Stimulated activated CD8-positive, alpha-beta memory T cell treated with anti-CD3 and anti-CD28 coated beads, Interleukin-12 subunit alpha, Interleukin-12 subunit beta, amount 100 ng/mL, for 4 hours (primary cell): ENCODE measurements around the gene PARD3.
"Not testable (repeated sequence)": the region's sequence is repeated elsewhere in the genome, so short reads cannot be mapped to it uniquely, and the experiment has no call there.

Experiments
- DNase-seq: peaks from one replicate; pipeline ENCODE4 v3.0.0-alpha.2; 2020; ENCODE audit warnings: low read depth

Gene PARD3

DNA sequence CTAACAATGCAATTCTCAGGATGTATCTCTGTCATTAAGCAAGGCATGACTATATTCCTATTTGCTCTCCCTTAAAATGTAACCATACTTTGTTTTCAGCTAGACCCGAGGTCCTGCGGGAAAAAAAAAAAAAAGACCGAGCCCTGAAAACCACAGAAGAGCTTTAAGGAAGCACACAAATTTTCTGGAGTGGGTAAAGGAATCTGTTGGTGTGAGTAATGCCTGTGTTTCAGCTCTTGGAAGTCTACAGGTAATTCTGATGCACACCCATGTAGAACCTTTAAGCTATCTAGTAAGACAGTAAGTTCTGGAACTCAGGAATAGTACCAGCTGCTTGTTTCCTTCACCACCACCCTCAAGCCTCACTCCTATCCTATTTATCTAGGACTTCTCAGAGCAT lies 351.1 kb downstream of the PARD3 start:
- DNase-seq = no peak

DNA sequence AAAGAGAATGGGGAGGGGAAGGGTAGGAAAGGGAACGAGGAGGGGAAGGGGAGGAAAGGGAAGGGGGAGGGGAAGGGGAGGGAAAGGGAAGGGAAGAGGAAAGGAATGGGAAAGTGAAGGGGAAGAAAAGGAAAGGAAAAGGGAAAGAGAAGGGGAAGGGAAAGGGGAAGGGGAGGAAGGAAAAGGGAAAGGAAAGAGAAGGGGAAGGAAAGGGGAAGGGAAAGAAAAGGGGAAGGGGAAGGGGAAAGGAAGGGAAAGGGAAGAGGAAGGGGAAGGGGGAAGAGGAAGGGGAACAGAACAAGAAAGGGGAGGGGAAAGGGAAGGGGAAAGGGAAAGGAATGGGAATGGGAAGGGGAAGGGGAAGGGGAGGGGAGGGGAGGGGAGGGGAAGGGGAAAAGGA lies 352.1 kb downstream of the PARD3 start:
- DNase-seq = no peak

DNA sequence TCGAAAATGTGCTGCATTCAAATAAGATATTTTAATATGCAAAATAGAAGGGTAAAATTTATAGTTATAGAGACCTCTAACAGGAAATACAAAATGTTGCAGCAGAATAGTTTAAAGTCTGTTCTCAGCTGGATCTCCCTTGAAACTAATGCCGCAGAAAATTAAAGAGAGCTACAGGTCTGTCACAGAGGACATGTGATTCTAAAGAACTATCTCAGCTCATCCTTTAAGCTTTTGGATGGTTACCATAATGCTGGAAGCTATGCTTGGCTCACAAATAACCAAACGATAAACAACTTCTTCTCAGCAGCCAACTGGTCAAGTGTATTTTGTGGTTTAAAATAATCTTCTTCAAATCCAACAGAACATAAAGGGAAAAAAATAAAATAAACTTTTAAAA lies 353.0 kb downstream of the PARD3 start:
- DNase-seq = no peak

DNA sequence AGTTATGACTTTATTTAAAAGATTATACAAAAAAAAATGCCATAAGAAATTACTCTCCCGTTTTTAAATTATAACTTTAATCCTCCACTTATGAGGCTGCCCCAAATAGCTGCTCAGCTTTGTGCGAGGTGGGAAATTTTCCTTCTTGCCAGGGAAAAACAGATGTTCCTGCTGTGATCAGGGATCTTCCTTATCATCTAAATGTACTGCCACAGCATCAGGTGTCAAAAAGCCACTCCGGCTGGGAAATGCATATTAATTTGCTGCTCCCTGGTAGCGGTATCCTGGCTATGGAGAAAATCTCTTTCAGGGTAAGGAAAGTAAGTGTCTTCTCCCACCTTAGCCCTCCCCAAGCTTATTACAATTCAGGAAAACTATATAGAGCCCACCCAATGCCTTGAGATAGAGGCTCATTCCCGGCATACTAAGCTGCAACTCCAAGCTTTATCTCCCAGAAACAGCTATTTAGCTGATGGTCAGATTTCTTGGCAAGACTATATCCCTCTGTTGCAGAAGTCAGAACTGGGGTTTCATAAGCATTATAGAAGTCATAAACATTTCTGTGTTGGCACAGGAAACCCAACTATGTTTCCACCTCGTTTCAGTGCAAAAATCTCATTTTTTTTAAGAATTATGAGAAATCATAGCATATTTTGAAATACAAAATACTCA lies 360.4 kb downstream of the PARD3 start:
- DNase-seq = no peak

DNA sequence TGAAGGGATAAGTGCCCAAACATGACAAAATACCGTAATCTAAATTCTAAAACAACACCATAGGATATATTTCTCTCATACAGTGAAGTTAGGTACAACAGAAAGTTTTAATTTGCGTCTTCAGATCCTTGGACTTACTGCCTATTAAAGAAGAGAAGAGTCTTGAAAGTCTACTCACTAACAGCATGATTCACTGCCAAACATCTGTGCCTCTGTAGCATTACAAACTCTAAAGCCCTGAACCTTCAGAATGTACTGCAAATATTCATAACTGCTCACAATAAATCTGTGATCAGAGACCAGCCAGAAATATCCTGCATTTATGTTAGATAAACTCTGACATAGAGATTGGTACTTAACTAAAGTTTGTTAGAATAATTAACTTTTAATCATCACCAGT lies 365.3 kb downstream of the PARD3 start:
- no peak for DNase-seq

DNA sequence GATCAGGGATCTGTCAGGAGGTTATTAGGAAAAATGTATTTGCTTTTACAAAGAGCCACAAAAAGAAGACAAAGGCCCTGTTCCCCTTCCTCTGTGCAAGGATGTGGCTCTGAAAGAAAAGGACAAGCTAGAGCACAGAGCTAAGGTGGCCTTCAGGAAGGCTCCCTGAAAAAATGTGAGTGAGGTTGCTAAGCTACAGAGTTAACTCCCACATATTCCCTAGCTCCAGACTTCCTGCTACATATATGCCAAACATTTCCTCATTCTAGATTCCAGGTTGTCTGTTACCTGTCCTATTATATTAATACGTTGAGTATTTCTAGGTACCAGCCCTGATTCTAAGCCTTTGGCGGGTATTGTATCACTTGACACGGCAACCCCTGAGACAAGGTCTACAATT lies 369.0 kb downstream of the PARD3 start:
- DNase-seq = no peak

DNA sequence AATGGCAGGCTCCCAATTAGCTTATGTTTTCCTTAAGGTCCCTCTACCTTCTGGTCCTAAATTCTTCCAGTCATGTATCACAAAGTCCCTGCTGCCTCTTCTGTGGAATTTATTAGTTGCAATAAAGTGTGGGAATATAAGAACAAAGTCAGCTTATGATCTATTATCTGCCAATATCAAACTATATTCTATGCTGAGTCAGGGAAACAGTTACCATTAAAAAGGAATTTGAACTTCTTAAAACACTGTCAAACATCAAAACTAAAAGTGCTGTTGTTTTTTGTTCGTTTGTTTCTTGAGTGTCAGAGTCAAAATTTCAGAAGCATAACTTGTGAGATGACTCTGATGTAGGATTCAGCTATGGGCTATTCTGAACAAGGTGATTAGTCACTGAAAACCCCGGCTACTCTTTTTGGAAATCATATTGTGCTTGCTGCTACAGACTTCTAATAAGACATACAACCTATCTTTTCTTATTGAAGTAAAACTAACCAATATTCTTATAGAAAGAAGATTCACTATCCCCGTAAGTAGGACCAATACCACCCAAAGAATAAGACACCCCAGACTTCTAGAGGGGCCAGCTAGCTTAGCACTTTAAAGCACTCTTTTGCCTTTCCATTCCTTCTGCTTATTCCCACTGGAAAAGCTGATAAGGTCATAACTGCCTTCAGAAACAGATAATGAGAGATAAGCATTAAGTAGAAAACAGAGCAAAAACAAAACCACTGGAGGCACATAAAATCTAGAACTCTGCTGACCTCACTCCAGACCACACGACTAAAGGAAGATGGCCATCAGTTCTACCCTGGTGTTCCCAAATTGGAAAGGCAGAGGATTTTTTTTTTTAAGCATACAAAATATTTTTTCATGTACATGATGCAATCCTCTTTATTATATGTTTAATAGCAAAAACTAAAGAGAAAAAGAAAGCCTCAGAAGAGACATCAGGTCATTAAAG lies 370.6 kb downstream of the PARD3 start:
- no peak for DNase-seq

DNA sequence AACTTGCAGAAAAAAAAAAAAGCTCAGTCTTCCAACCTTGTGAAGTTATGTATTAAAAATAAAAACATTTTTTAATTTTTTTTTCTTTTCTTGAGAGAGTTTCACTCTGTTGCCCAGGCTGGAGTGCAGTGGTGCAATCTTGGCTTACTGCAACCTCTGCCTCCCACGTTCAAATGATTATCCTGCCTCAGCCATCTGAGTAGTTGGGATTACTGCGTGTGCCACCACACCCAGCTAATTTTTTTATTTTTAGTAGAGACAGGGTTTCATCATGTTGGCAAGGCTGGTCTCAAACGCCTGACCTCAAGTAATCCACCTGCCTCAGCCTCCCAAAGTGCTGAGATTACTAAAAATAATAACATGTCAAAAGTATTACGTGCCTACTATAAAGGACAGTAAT lies 375.7 kb downstream of the PARD3 start:
- DNase-seq = not testable (repeated sequence)

DNA sequence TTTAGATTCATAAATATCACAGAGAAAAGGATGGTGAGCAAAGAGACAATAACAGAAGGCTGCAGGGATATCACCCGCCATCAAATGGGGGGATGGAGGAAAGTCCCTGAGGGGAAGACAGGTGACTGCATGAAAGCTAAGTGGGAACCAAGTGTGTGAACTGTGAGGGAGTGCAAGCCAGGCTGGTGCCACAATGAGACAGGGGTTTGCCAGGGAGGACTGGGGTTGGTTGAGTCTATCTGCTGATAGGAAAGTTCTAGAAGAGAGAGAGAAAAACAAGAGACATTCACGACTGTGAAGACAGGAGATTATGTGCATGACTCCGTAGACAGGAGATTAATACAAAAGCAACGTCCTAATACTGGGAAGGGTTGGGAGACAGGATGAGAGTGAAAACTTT lies 376.4 kb downstream of the PARD3 start:
- no peak for DNase-seq

DNA sequence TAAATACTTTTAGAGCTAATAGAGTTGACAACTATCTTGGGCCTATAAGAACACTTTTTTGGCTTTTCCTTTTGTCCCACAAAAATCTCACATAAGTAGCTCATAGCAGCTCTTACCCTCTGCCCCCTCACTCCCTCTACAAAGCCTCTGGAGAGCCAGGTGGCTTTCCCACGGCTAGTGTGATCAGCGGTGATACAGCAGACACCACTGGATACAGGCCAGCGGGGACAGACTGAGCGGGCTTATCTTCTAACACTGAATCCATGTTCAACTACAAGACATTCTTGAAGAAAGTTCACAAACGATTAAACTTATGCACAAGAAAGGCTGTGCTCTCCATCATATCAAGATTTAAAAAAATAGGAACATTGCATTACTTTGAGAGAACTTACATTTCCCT lies 377.2 kb downstream of the PARD3 start:
- DNase-seq = no peak

DNA sequence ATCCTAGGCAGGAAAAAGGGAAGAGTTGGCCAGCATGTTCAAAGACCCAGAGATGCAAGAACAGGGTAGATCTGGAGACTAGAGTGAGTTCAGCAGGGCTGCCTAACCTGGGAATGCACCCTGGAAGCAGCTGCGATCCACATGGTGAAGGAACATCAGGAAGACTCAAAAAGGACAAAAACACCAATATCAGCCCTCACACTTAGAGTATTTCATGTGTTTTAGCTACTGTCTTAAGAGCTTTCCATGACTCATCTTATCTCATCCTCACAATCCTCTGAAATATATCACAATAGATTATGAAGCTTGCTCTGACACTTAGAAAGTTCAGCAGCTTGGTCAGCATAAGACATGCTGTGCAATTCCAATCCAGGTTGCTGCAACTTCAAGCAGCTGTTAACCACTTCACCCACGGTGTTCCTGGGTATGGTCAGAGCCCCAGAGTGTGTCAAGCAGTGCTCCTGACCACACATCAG lies 380.9 kb downstream of the PARD3 start:
- DNase-seq = no peak

DNA sequence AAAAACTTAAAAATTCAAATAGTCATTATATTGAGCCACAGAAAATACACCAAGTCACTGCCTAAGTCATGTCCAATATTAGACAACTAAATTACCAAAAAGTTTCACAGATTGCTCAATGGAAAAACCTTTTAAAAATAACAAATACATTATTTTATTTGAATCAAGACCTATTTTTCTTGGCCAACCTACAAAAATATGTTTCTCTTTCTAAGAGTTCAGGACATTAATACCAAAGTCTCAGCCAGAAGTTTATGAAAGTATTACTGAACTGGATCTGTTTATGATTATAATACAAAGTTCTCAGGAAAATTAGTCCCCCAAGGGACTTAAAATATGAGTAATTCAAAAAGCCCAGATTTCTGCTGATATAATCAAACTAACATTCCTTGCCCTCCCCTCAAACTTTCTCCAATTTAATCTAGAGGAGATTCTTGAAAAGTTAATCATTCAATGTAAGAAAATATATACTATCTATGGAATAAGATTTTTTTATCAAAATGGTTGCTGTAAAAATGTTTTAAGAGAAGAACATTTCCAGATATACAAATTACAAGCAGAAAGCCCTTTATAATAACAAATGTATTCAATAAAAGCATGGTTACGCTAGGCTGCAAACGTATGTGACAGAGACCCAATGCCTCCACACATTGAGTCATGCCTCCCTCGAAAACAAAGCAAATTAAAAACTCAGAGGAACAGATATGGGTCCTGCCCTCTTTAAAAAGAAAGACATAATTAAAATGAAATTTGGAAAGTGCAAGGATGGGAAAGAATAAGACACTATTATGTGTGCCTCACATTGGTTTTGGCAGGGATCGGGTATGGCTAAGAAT lies 381.6 kb downstream of the PARD3 start:
- no peak for DNase-seq

DNA sequence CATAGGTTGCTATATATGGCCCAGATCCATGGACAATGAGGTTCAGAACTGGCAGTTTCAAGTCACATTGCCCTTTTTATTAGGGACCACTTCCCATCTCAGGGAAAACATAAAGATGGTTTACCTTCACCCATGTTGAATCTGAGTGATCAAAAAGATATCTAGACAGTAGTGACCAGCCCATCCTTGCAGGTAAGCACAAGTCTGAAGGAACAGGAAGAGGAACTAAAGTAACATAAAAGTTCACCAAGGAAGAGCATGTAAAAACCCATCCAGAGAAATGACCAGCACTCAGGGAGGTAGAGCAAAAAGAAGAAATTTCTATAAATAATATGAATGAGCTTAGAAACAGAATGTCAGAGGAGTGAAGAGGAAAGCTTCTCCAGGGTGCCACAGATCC lies 382.5 kb downstream of the PARD3 start:
- no peak for DNase-seq

DNA sequence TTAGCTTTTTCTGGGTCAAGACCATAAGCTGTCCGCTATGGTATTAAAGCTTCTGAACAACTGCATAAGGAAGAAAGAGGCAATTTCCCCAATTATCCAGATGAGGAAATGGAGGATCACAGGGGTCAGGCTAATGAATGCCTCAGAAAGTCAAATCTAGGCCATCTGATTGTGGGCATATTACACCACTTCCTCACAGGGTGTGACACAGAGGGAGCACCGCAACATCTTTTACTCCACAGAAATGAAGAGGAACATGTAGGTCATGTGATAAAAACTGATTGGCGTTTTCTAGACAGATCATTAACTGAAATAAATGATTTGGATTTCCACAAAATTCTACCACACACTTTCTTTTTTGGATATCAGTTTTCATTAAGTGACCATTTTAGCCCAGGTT lies 384.4 kb downstream of the PARD3 start:
- no peak for DNase-seq

DNA sequence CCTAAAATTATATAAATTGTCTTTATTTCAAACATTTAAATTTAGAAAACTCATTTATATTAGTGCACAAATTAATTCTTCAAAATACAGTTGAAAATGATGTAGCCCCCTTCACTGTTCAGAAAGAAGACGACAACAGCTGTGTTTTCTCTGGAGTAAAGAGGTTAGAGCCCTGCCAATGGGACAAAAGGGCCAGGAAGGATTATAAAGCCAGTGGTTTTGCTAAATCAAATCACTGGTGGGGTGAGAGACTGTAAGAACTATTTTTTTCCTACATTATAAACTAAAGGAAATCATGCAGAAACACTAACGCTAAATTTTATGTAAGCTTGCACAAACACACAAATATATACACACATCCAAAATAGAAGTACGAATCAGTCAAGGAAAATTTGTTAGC lies 386.6 kb downstream of the PARD3 start:
- DNase-seq = no peak

DNA sequence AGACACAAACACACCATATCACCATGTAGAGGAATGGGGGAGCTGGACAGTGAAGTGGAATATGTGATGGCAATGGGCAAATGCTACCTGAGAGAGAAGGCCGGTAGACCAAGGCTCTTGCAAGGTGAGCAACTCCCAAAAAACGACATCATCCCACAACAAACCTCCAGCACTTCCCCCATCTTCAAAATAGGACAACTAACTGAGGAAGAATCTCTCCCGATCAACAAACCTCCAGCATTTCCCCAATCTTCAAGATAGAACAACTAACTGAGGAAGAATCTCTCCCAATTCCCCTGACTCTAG lies 387.2 kb downstream of the PARD3 start:
- no peak for DNase-seq

DNA sequence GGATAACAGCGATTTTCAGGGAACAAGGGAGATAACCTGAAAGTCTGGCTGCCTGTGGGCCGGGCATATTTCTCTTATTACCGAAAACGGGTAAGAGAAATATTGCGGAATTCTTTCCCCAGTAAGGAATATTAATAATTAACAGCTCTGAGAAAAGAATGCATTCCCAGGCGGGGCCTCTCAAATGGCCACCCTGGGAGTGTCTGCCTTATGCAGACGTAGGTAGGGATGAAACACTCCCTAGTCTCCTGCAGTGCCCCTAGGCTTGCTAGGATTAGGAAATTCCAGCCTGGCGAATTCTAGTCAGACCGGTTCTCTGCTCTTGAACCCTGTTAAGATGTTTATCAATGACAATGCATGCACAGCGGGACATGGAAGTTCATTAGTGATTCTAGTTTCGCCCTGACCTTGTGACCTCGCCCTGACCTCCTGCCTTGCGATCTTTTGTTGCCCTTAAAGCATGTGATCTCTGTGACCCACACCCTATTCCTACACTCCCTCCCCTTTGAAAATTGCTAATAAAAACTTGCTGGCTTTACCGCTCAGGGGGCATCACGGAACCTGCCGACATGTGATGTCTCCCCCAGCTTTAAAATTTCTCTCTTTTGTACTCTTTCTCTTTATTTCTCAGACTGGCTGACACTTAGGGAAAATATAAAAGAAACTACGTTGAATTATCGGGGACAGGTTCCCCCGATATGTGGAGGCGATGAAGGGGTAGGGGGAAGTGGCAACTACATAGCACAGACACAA lies 387.8 kb downstream of the PARD3 start:
- not testable (repeated sequence) for DNase-seq

DNA sequence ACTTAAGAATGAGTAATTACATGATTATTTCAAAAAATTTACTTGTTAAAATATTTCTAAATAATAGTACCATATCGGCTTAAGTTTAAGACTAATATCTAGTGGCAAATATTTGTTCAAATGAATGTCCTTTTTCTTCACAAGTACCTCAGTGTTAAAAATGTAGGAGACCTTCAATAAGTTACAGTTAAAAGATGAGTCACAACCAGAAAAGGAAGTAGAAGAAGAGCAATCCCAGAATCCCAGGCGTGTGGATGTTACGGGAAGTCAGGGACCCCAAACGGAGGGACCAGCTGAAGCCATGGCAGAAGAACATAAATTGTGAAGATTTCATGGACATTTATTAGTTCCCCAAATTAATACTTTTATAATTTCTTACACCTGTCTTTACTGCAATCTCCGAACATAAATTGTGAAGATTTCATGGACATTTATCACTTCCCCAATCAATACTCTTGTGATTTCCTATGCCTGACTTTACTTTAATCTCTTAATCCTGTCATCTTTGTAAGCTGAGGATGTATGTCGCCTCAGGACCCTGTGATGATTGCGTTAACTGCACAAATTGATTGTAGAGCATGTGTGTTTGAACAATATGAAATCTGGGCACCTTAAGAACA lies 388.4 kb downstream of the PARD3 start:
- not testable (repeated sequence) for DNase-seq

DNA sequence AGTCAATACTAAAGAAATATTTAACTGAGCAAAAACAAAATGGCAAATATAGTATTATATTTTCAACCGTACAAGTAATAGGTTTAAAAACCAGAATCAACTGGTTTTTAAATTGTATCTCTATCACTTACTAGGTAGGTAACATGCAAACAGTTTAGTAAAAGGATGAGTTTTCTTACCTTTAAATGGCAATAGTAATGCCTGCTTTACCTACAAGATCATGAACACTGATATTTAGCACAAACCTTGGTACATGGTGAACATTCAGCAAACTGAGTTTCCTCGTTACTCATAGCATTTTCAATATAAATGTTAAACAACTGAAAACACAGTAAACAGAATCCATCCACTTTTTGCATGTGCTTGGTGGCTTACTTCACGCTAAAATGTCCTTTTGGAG lies 389.1 kb downstream of the PARD3 start:
- DNase-seq = no peak

DNA sequence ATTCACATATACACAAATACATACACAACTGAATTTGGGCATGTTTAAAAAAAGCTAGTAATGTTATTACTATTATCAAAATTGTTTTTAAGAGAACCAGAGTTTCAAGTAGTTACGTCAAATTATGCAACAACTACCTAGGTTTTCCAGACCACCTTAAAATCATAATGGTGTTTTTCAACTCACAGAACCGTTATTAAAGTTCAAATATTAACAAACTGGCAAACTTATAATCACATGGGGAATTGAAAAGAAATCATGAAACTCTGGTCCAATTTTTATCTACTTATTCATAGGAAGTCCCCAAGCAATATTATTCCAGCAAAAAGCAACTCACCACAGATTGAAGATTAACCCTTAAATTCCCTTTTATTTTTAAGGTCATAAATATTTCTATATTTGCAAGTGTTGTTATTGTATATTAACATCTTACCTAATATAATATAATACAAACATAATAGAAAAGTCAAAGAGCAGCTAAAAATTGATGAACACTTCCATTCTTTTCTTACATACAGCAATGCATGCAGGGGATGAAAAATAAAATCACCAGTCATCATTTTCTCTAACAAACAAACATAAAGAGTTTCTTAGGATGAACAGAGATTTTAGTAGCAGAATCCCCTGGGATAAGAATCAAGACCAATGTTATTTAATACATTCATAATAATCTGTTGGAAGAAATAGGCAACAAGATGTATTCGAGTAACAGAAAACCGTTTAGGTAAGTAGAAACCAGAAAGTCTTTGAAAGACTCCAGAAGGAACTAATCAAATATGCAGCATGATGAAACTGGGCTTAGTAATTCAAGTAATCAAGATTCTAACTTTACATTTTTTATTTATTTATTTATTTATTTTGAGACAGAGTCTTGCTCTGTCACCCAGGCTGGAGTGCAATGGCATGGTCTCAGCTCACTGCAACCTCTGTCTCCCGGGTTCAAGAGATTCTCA lies 391.1 kb downstream of the PARD3 start:
- DNase-seq = no peak
